Esophagus squamous epithelium (tissue), 4 donors: ENCODE data around the gene ACYP1.

Source experiments
- CTCF ChIP-seq, 6 experiments: fragments of 450-650 bp in 4 of 6; fragments of 200-600 bp in 2 of 6; sonication (generic) in 2 of 6; IDR thresholded peaks; one replicate each; pipeline ENCODE4 v1.5.1; 2016 to 2019; ENCODE audit warnings: antibody characterized with exemption in 6 of 6, mild to moderate bottlenecking in 4 of 6, moderate library complexity in 4 of 6
- POLR2A ChIP-seq, 4 donors: fragments of 450-650 bp; IDR thresholded peaks; one replicate each; pipeline ENCODE4 v1.6.1; 2017; ENCODE audit warnings: antibody characterized with exemption in 4 of 4, mild to moderate bottlenecking in 4 of 4, moderate library complexity in 3 of 4

- no peak for TF ChIP-seq CTCF (IDR thresholded peaks at IDR 0.05)
- TF ChIP-seq POLR2A (IDR thresholded peaks at IDR 0.05): no peak
Observed at GRCh38 chr14:75053396-75054291, 10.2 kb downstream of the ACYP1 start.
